Gastroesophageal sphincter (tissue), 3 donors: ENCODE data around the gene REPS2.

Experiments
- CTCF ChIP-seq, 4 experiments: fragments of 200-600 bp in 2 of 4; fragments of 450-650 bp in 2 of 4; sonication (generic) in 1 of 4; IDR thresholded peaks; one replicate each; pipeline ENCODE4 v1.5.1; 2017 to 2019; ENCODE audit warnings: antibody characterized with exemption in 4 of 4, mild to moderate bottlenecking in 2 of 4, moderate library complexity in 2 of 4
- EP300 ChIP-seq: sonication (generic); formaldehyde crosslinking; IDR thresholded peaks from one replicate; pipeline ENCODE4 v1.6.1; 2017; ENCODE audit warnings: antibody characterized with exemption, mild to moderate bottlenecking
- POLR2A ChIP-seq, 2 donors: fragments of 450-650 bp; IDR thresholded peaks; one replicate each; pipeline ENCODE4 v1.6.1; 2017; ENCODE audit warnings: antibody characterized with exemption in 2 of 2, mild to moderate bottlenecking in 2 of 2, moderate library complexity in 1 of 2
- POLR2AphosphoS5 ChIP-seq: sonication (generic); formaldehyde crosslinking; IDR thresholded peaks from one replicate; pipeline ENCODE4 v1.6.1; 2017; ENCODE audit warnings: antibody characterized with exemption

GRCh38 chrX:16992951-16993350 is 46.5 kb downstream of the REPS2 start:
- TF ChIP-seq CTCF (IDR thresholded peaks at IDR 0.05) (no peak), POLR2A (IDR thresholded peaks at IDR 0.05) (no peak), EP300 (no peak), POLR2AphosphoS5 (no peak)
